Spleen (tissue), 11 donors: ENCODE data around the gene GPR45. TPM values are rescaled to one million over a fixed set of nuclear protein-coding genes. Genes with fewer than 3 reads are reported as not detected.

Source experiments
- DNase-seq: peaks from one replicate; pipeline ENCODE4 v3.0.0-alpha.2; 2020
- H3K27ac ChIP-seq, 8 donors: fragments of 200-600 bp; sonication (generic) in 7 of 8; 1 replicate in 4 of 8; 2 replicates in 4 of 8; pipeline versions ENCODE4 v1.5.0 to v1.8.0; 2016 to 2021; ENCODE audit warnings: inconsistent platforms in 4 of 8, mild to moderate bottlenecking in 4 of 8, moderate library complexity in 1 of 8
- H3K27me3 ChIP-seq, 7 donors: fragments of 200-600 bp; sonication (generic) in 6 of 7; replicated peaks in 1 of 7; 1 replicate in 4 of 7; 2 replicates in 3 of 7; pipeline versions ENCODE4 v1.5.0 to v1.8.0; 2016 to 2021; ENCODE audit warnings: inconsistent platforms in 3 of 7, mild to moderate bottlenecking in 1 of 7
- H3K36me3 ChIP-seq, 6 donors: fragments of 200-600 bp; sonication (generic) in 5 of 6; 1 replicate in 4 of 6; 2 replicates in 2 of 6; pipeline versions ENCODE4 v1.5.0 to v1.8.0; 2016 to 2021; ENCODE audit warnings: inconsistent platforms in 2 of 6
- H3K4me1 ChIP-seq, 6 donors: fragments of 200-600 bp; sonication (generic) in 5 of 6; 1 replicate in 3 of 6; 2 replicates in 3 of 6; pipeline versions ENCODE4 v1.5.0 to v1.8.0; 2016 to 2021; ENCODE audit warnings: inconsistent platforms in 3 of 6
- H3K4me3 ChIP-seq, 8 donors: fragments of 200-600 bp; sonication (generic) in 7 of 8; 1 replicate in 4 of 8; 2 replicates in 4 of 8; pipeline versions ENCODE4 v1.5.0 to v1.8.0; 2016 to 2021; ENCODE audit warnings: inconsistent platforms in 4 of 8, mild to moderate bottlenecking in 4 of 8, moderate library complexity in 2 of 8
- H3K9me3 ChIP-seq, 8 donors: fragments of 200-600 bp; sonication (generic) in 7 of 8; 1 replicate in 4 of 8; 2 replicates in 4 of 8; pipeline versions ENCODE4 v1.5.0 to v1.8.0; 2016 to 2021; ENCODE audit warnings: inconsistent platforms in 4 of 8
- CTCF ChIP-seq, 11 experiments: fragments of 200-600 bp in 7 of 11; fragments of 450-650 bp in 4 of 11; sonication (generic) in 4 of 11; IDR thresholded peaks in 8 of 11; conservative IDR thresholded peaks in 3 of 11; 1 replicate in 7 of 11; 2 replicates in 4 of 11; pipeline versions ENCODE4 v1.4.0 to v1.8.0; 2016 to 2021; ENCODE audit warnings: antibody characterized with exemption in 11 of 11, inconsistent platforms in 4 of 11, mild to moderate bottlenecking in 1 of 11
- POLR2A ChIP-seq, 3 donors: fragments of 450-650 bp; IDR thresholded peaks; one replicate each; pipeline ENCODE4 v1.5.1; 2017; ENCODE audit warnings: antibody characterized with exemption in 3 of 3, mild to moderate bottlenecking in 1 of 3
- POLR2AphosphoS5 ChIP-seq, 3 donors: sonication (generic); formaldehyde crosslinking; IDR thresholded peaks; one replicate each; pipeline ENCODE4 v1.5.1; 2017; ENCODE audit warnings: antibody characterized with exemption in 3 of 3
- WGBS, 5 donors: extraction: QIAGEN DNeasy Blood & Tissue Kit in 3 of 5; methylation state at CpG; one replicate each; pipeline versions ENCODE4 v1.1.5 to v1.1.7; 2013 to 2018; 5-methylcytosine and 5-hydroxymethylcytosine counted together
- intact Hi-C: fragments of 100-400 bp; cut with DNase I; formaldehyde crosslinking; loops from one replicate; pipeline ENCODE4 v1.15.0; 2023; ENCODE audit warnings: low total_unique reads
- polyA plus RNA-seq, 3 donors: library from polyadenylated mRNA; stranded (reverse); fragments of 200-250 nt; gene quantifications; one replicate each; pipeline ENCODE4 v1.2.1, GENCODE V29; 2013
- total RNA-seq, 7 donors: library from RNA; depleted of rRNA in 3 of 7; stranded (reverse); fragments of >200 nt in 3 of 7; fragmentation: NEBNext Ultra II Directional in 4 of 7; extraction: Animal tissue kit (Norgen Biotek cat#: 25700) in 4 of 7; gene quantifications; one replicate each; pipeline versions ENCODE4 v1.1.0 to v1.2.1, GENCODE V29; 2016 to 2021
- donor health status: healthy with polysubstance abuse.
- donor health status: DM: no; HTN: no; CAD: no; lungs with moderate emphysema.
- donor health status: DM: no; HTN: no; CAD: no.
- donor health status: Bipolar disorder and iron deficiency.
- donor health status: healthy.
- donor health status: DM: no; HTN: no; CAD: no.
- donor health status: DM: yes; HTN: yes; CAD: no.

GPR45 gene
- total and polyA plus RNA-seq, 10 donors: not detected

DNA sequence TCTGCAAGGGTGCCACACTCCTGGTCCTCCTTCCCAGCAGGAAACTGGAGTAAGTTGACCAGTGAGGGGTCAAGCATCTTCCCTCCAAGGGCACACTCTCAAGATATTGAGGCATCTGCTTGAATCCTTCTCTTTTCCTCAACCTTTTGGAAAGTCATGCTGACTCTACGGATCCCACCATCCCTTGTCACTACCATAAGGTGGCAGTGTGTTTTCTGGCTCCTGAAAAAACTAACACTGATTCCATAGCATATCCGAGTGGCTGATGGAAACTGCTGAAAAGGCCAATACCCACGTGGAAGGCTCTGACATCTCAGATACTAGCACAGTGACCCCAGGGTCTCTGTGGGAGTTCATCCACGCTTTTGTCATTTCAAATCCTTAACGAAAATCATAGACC is 37.1 kb downstream of the GPR45 start:
- TF ChIP-seq POLR2AphosphoS5 (IDR thresholded peaks at IDR 0.05) (no peak), POLR2A (IDR thresholded peaks at IDR 0.05) (no peak), CTCF (IDR thresholded peaks at IDR 0.05 in 8 of 11, conservative IDR thresholded peaks at IDR 0.05 in 3 of 11) (no peak)
- Histone ChIP-seq H3K27me3 (no peaks in the 10 kb centered on the region), H3K4me1 (peaks cover 0 to 11% (median 2%) of the 10 kb centered on the region in 6 donors), H3K27ac (no peak overlapping the region), H3K36me3 (peaks cover 0 to 100% (median 73%) of the 10 kb centered on the region in 6 donors), H3K4me3 (no peak overlapping the region), H3K9me3 (no peaks in the 10 kb centered on the region)
- no peak for DNase-seq
- intact Hi-C loops: no loop called here
- 77 to 86% (median 82%) methylated on average over 5 of the region's 5 CpGs for WGBS, 5 donors

DNA sequence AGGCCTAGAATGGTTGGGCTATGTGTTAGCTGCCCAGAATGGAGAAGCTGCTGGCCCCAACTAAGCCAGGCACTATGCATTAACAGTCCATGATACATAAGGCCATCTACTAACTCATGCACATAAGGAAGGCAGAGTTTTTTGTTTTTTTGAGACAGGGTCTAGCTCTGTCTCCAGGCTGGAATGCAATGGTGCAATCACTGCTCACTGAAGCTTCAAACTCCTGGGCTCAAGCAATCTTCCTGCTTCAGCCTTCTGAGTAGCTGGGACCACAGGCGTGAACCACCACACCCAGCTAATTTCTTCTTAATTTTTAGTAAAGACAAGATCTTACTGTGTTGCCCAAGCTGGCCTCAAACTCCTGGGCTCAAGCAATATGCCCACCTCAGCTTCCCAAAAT is 37.6 kb downstream of the GPR45 start:
- intact Hi-C loops: no loop called here

DNA sequence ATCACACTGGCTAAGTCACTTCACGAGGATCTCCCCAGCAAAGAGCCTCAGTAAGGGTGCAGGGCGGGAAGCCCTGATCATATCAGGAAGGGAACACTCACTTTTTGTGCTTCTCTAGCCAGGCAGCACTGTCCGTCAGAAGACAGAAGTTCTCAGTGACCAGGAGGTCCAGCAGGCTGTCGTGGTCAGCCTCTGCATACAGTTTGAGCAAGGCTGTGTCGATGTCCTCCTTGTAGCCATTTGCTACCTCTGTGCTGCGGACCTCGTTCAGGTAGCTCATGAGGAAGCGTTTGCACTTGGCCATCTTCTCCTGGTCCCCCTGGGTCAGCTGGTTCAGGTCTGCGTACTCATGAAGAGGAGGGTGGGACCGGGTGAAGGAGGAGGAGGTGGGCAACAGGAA is 38.7 kb downstream of the GPR45 start:
- Histone ChIP-seq H3K4me3 (no peak overlapping the region), H3K9me3 (no peaks in the 10 kb centered on the region), H3K27me3 (no peaks in the 10 kb centered on the region), H3K27ac (no peak overlapping the region), H3K36me3 (peaks cover 0 to 100% (median 75%) of the 10 kb centered on the region in 6 donors), H3K4me1 (no peaks in the 10 kb centered on the region)
- 90 to 95% (median 92%) methylated on average over 10 of the region's 10 CpGs for WGBS, 5 donors
- DNase-seq: no peak
- intact Hi-C loops: no loop called here
- TF ChIP-seq CTCF (IDR thresholded peaks at IDR 0.05 in 8 of 11, conservative IDR thresholded peaks at IDR 0.05 in 3 of 11): no peak
- TF ChIP-seq POLR2A (IDR thresholded peaks at IDR 0.05): no peak
- no peak for TF ChIP-seq POLR2AphosphoS5 (IDR thresholded peaks at IDR 0.05)

More for the DNA sequence above, 37.6 kb downstream of the GPR45 start:
- 91 to 100% (median 94%) methylated on average over 1 of the region's 1 CpG for WGBS, 5 donors
- peaks cover 0 to 8% (median 2%) of the 10 kb centered on the region in 6 donors for H3K4me1 ChIP-seq
- peaks cover 0 to 100% (median 76%) of the 10 kb centered on the region in 6 donors for H3K36me3 ChIP-seq
- TF ChIP-seq POLR2AphosphoS5 (IDR thresholded peaks at IDR 0.05): no peak
- no peak for TF ChIP-seq POLR2A (IDR thresholded peaks at IDR 0.05)
- no peak for TF ChIP-seq CTCF (IDR thresholded peaks at IDR 0.05 in 8 of 11, conservative IDR thresholded peaks at IDR 0.05 in 3 of 11)
- no peak overlapping the region for H3K27ac ChIP-seq
- no peak for DNase-seq
- no peak overlapping the region for H3K4me3 ChIP-seq
- H3K9me3 ChIP-seq: no peaks in the 10 kb centered on the region
- H3K27me3 ChIP-seq: no peaks in the 10 kb centered on the region

DNA sequence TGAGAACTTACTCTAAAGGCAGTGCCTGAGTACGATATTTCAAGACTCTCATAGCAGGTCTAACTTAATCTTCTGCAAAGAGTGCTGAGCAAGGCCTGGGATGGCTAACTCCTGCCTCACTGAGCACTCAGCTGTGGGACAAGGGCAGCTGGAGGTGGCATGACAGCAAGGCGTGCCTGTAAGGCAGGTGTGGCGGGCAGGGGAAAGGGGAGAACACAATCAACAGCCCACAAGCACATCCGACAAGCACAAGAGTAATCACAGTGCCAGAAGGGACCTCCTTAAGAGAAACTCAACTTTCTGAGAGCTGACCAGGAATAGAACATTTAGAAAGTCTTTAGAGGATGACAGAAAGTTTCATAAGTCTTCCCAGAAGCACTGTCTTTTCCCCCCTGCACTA is 42.0 kb downstream of the GPR45 start:
- no peak for DNase-seq
- Histone ChIP-seq H3K9me3 (no peaks in the 10 kb centered on the region), H3K27ac (no peak overlapping the region), H3K36me3 (peaks cover 0 to 100% (median 67%) of the 10 kb centered on the region in 6 donors), H3K27me3 (no peaks in the 10 kb centered on the region), H3K4me1 (no peaks in the 10 kb centered on the region), H3K4me3 (no peak overlapping the region)
- WGBS, 5 donors: 85 to 100% (median 96%) methylated on average over 4 of the region's 4 CpGs
- TF ChIP-seq POLR2A (IDR thresholded peaks at IDR 0.05) (no peak), POLR2AphosphoS5 (IDR thresholded peaks at IDR 0.05) (no peak), CTCF (IDR thresholded peaks at IDR 0.05 in 8 of 11, conservative IDR thresholded peaks at IDR 0.05 in 3 of 11) (no peak)
- intact Hi-C loops: no loop called here
